MCF 10A (cell line): Measurements from ENCODE around the gene ARL4A. TPM values are rescaled to one million over a fixed set of nuclear protein-coding genes. Genes with fewer than 3 reads are reported as not detected.

Experiments used
- BruUV-seq: library from RNA; stranded (reverse); fragments of 400-500 nt; replicated peaks from 2 replicates; lab custom pipeline; 2021; lab: Mats Ljungman, UMichigan
- CTCF ChIA-PET: fragments of 300-600 bp; sonication (Branson Sonifier 250); formaldehyde crosslinking; extraction: SDS; loops from one replicate; lab custom pipeline; 2021; ENCODE audit warnings: antibody characterized with exemption, inconsistent platforms; lab: Yijun Ruan, JAX
- POLR2A ChIA-PET: fragments of 300-600, 350-650 bp; sonication (Branson Sonifier 250); formaldehyde crosslinking; extraction: SDS; loops from one replicate; lab custom pipeline; 2020; ENCODE audit warnings: antibody characterized with exemption, inconsistent platforms; lab: Yijun Ruan, JAX
- DNase-seq: peaks from one replicate; pipeline ENCODE4 v3.0.0-alpha.2; 2018; ENCODE audit not compliant: unreplicated experiment
- H3K27ac Mint-ChIP-seq: one replicate; pipeline ENCODE4 v1.8.0; 2022; ENCODE audit warnings: mild to moderate bottlenecking, low read depth, mixed read lengths; ENCODE audit not compliant: unreplicated experiment
- H3K27me3 Mint-ChIP-seq: one replicate; pipeline ENCODE4 v1.8.0; 2022; ENCODE audit warnings: mixed read lengths; ENCODE audit not compliant: insufficient read depth, unreplicated experiment
- H3K36me3 Mint-ChIP-seq: one replicate; pipeline ENCODE4 v1.8.0; 2022; ENCODE audit warnings: mild to moderate bottlenecking, moderate library complexity, mixed read lengths; ENCODE audit not compliant: insufficient read depth, unreplicated experiment
- H3K4me1 Mint-ChIP-seq: one replicate; pipeline ENCODE4 v1.8.0; 2022; ENCODE audit warnings: mixed read lengths; ENCODE audit not compliant: insufficient read depth, unreplicated experiment
- H3K4me3 Mint-ChIP-seq: one replicate; pipeline ENCODE4 v1.8.0; 2022; ENCODE audit warnings: mild to moderate bottlenecking, moderate library complexity, mixed read lengths; ENCODE audit not compliant: unreplicated experiment
- H3K9me3 Mint-ChIP-seq: one replicate; pipeline ENCODE4 v1.8.0; 2022; ENCODE audit warnings: mixed read lengths; ENCODE audit not compliant: unreplicated experiment
- CTCF ChIP-seq: fragments of 200-600 bp; IDR thresholded peaks from one replicate; pipeline ENCODE4 v1.8.0; 2022; ENCODE audit warnings: antibody characterized with exemption, mild to moderate bottlenecking; ENCODE audit not compliant: unreplicated experiment
- intact Hi-C: fragments of 100-400 bp; cut with micrococcal nuclease; formaldehyde crosslinking; loops from 2 replicates; pipeline ENCODE4 v1.14.1; 2022
- total RNA-seq: library from RNA; stranded (reverse); gene quantifications from 2 replicates; pipeline ENCODE4 v1.2.3, GENCODE V29; 2022

ARL4A gene
- total RNA-seq, 1 experiment from 2014 or later, result 42.6 TPM

- intact Hi-C loops, result loop anchor here (1.0 kb wide), 2 partner anchors 44 to 386 kb away; partner anchors contain the start of gene ARL4A
- BruUV-seq, result no TSS peak
- no peak for TF ChIP-seq CTCF
- no peaks in the 10 kb centered on the region for H3K9me3 Mint-ChIP-seq
- no peaks in the 10 kb centered on the region for H3K36me3 Mint-ChIP-seq
- no peak overlapping the region for H3K4me3 Mint-ChIP-seq
- H3K27me3 Mint-ChIP-seq, result no peaks in the 10 kb centered on the region
- H3K27ac Mint-ChIP-seq, result peak overlapping the region; percentile 32
- peaks cover 24% of the 10 kb centered on the region for H3K4me1 Mint-ChIP-seq
- ChIA-PET CTCF (interaction anchor here (0.6 to 1.7 kb wide), 14 partner anchors 10 to 384 kb away, joined by 3 to 5 read pairs (median 3); no protein-coding TSS in a partner anchor), POLR2A (interaction anchor here (1.1 to 2.5 kb wide), 4 partner anchors 12 to 44 kb away, joined by 3 to 9 read pairs (median 8); partner anchors contain the start of gene ARL4A)
- DNase-seq, result peak; percentile 59
These were observed 43.8 kb downstream of the ARL4A start for GRCh38 chr7:12731214-12731656.

- no peak for TF ChIP-seq CTCF
- Mint-ChIP-seq H3K4me1 (peaks cover 24% of the 10 kb centered on the region), H3K36me3 (no peaks in the 10 kb centered on the region), H3K27me3 (no peaks in the 10 kb centered on the region), H3K9me3 (no peaks in the 10 kb centered on the region), H3K4me3 (no peak overlapping the region), H3K27ac (peak overlapping the region; percentile 32)
- DNase-seq, result no peak
- ChIA-PET POLR2A (interaction anchor here (0.7 to 2.5 kb wide), 5 partner anchors 13 to 191 kb away, joined by 3 to 9 read pairs (median 7); partner anchors contain the start of gene ARL4A), CTCF (interaction anchor here (0.6 to 1.3 kb wide), 10 partner anchors 24 to 380 kb away, joined by 3 to 4 read pairs (median 3); no protein-coding TSS in a partner anchor)
- no TSS peak for BruUV-seq
- intact Hi-C loops, result loop anchor here (1.0 kb wide), 2 partner anchors 44 to 386 kb away; partner anchors contain the start of gene ARL4A
These were observed 44.3 kb downstream of the ARL4A start for GRCh38 chr7:12731775-12732174.

GRCh38 chr7:12732428-12732827 lies 45.0 kb downstream of the ARL4A start:
- no peak overlapping the region for H3K4me3 Mint-ChIP-seq
- H3K4me1 Mint-ChIP-seq, result peaks cover 24% of the 10 kb centered on the region
- no peak for TF ChIP-seq CTCF
- no peaks in the 10 kb centered on the region for H3K36me3 Mint-ChIP-seq
- intact Hi-C loops, result no loop called here
- no peaks in the 10 kb centered on the region for H3K9me3 Mint-ChIP-seq
- H3K27ac Mint-ChIP-seq, result no peak overlapping the region
- POLR2A ChIA-PET, result interaction anchor here (0.7 to 2.5 kb wide), 5 partner anchors 13 to 190 kb away, joined by 3 to 9 read pairs (median 7); partner anchors contain the start of gene ARL4A
- no TSS peak for BruUV-seq
- no peaks in the 10 kb centered on the region for H3K27me3 Mint-ChIP-seq
- no peak for DNase-seq
- CTCF ChIA-PET, result interaction anchor here (1.2 to 1.3 kb wide), 3 partner anchors 23 to 379 kb away, joined by 3 to 4 read pairs (median 3); no protein-coding TSS in a partner anchor

- POLR2A ChIA-PET, result interaction anchor here (1.7 kb wide), 1 partner anchor 45 kb away, joined by 4 read pairs; no protein-coding TSS in a partner anchor
These were observed 48.5 kb downstream of the ARL4A start for GRCh38 chr7:12735923-12736322.

More at GRCh38 chr7:12735923-12736322, 48.5 kb downstream of the ARL4A start:
- Mint-ChIP-seq H3K27ac (no peak overlapping the region), H3K27me3 (no peaks in the 10 kb centered on the region), H3K4me3 (no peak overlapping the region), H3K4me1 (peaks cover 6% of the 10 kb centered on the region), H3K36me3 (no peaks in the 10 kb centered on the region), H3K9me3 (no peaks in the 10 kb centered on the region)
- BruUV-seq, result no TSS peak
- no peak for TF ChIP-seq CTCF
- intact Hi-C loops, result no loop called here
- no peak for DNase-seq
- CTCF ChIA-PET, result no interaction called here
